ENCODE data around the gene PRC1. TPM values are rescaled to one million over a fixed set of nuclear protein-coding genes. Genes with fewer than 3 reads are reported as not detected.

Gene PRC1
- total RNA-seq, 1 experiment from 2014 or later: 75.7 TPM

GRCh38 chr15:90942354-90943120, 51.8 kb downstream of the PRC1 start:
- H2BK5ac ChIP-seq (ENCODE audit: insufficient read length, low read length): no peak overlapping the region
- no peak overlapping the region for H2BK15ac ChIP-seq (ENCODE audit: low read depth, low read length)
- no peak overlapping the region for H2BK120ac ChIP-seq (ENCODE audit: low read depth, low read length, poor library complexity, severe bottlenecking)
- H3T11ph ChIP-seq (ENCODE audit: low read length): no peak overlapping the region
- H3K4me3 Mint-ChIP-seq: no peak overlapping the region
- no peaks in the 10 kb centered on the region for H3K4me1 Mint-ChIP-seq
- no peak overlapping the region for H3K27ac Mint-ChIP-seq
- no CpG with 5 or more reads among the region's 12 CpGs for WGBS (ENCODE audit: extremely low coverage, insufficient read length, low lambda C conversion rate)
- no peaks in the 10 kb centered on the region for H3K9me3 ChIP-seq (ENCODE audit: control insufficient read depth, low read depth, low read length)
- H3K4me1 ChIP-seq (ENCODE audit: insufficient read depth, low read length): no peaks in the 10 kb centered on the region
- no peak overlapping the region for H4K91ac ChIP-seq (ENCODE audit: insufficient read length, low read depth, low read length)
- H3K4me2 ChIP-seq (ENCODE audit: insufficient read depth, insufficient read length, low read length): no peak overlapping the region
- no peak overlapping the region for H3K23ac ChIP-seq (ENCODE audit: insufficient read length, low read depth, low read length)
- no peak overlapping the region for H4K8ac ChIP-seq (replicated peaks; ENCODE audit: insufficient read length, low read depth, low read length)
- no peak overlapping the region for H3K18ac ChIP-seq (ENCODE audit: insufficient read length, low read depth, low read length)
- no peak for TF ChIP-seq CTCF (conservative IDR thresholded peaks at IDR 0.05)
- no peak overlapping the region for H2AFZ ChIP-seq (ENCODE audit: low read length)
- no peaks in the 10 kb centered on the region for H3K9me3 Mint-ChIP-seq
- no peak overlapping the region for H3K56ac ChIP-seq (ENCODE audit: insufficient read length, low read depth, low read length)
- no peaks in the 10 kb centered on the region for H3K27me3 Mint-ChIP-seq (ENCODE audit: low read depth)
- H3K27me3 ChIP-seq (ENCODE audit: insufficient read depth, low read length): no peaks in the 10 kb centered on the region
- H3K9ac ChIP-seq (ENCODE audit: extremely low read depth, insufficient read length, low read length): no peak overlapping the region
- H3K36me3 Mint-ChIP-seq (ENCODE audit: insufficient read depth in 1 of 3, low read depth in 3 of 3): peaks cover 51 to 82% (median 68%) of the 10 kb centered on the region in 3 experiments; a peak in 6 of 7 replicates
- H3K23me2 ChIP-seq (ENCODE audit: insufficient read length, low read depth, low read length, poor library complexity, severe bottlenecking): no peaks in the 10 kb centered on the region
- no peak overlapping the region; the same call in 1 of the 2 replicates for H3K14ac ChIP-seq (ENCODE audit: insufficient read depth, low read length)
- no peaks in the 10 kb centered on the region for H4K20me1 ChIP-seq (ENCODE audit: control insufficient read depth, insufficient read depth, insufficient read length)
- no peak overlapping the region for H4K5ac ChIP-seq (ENCODE audit: insufficient read length, low read depth, low read length)
- no peak for DNase-seq
- H2BK20ac ChIP-seq (ENCODE audit: low read depth, low read length, poor library complexity, severe bottlenecking): no peak overlapping the region
- H3K79me1 ChIP-seq (ENCODE audit: insufficient read depth, low read depth, low read length, poor library complexity, severe bottlenecking): no peaks in the 10 kb centered on the region
- no peak overlapping the region for H2BK12ac ChIP-seq (ENCODE audit: insufficient read length, low read depth, low read length)
- H3K27ac ChIP-seq (ENCODE audit: insufficient read length, low read depth, low read length): no peak overlapping the region
- no peak overlapping the region for H2AK5ac ChIP-seq (ENCODE audit: insufficient read length, low read length)
- no peaks in the 10 kb centered on the region for H3K79me2 ChIP-seq (ENCODE audit: insufficient read depth, low read length)
- H3K4ac ChIP-seq (ENCODE audit: low read depth, low read length): no peak overlapping the region

All from H9 (cell line).